Aorta (tissue), 5 donors: ENCODE data around the gene ASTN2. TPM values are rescaled to one million over a fixed set of nuclear protein-coding genes. Genes with fewer than 3 reads are reported as not detected.

ENCODE experiments used
- ATAC-seq: fragments of 200-7000 bp; cut with Tn5 transposase; one replicate; pipeline ENCODE4 v1.9.1; 2022; ENCODE audit warnings: moderate library complexity; ENCODE audit not compliant: low FRiP score
- DNase-seq, 2 donors: peaks; one replicate each; pipeline ENCODE4 v3.0.0-alpha.2; 2020
- H3K27ac ChIP-seq, 2 donors: one replicate each; pipeline ENCODE4 v1.5.1; 2013; ENCODE audit warnings: low read length in 2 of 2, mild to moderate bottlenecking in 2 of 2, moderate library complexity in 2 of 2, control low read depth in 1 of 2, inconsistent platforms in 1 of 2, low read depth in 1 of 2
- H3K27me3 ChIP-seq, 2 donors: one replicate each; pipeline ENCODE4 v1.6.1; 2013; ENCODE audit warnings: control low read depth in 1 of 2, low read length in 1 of 2, mild to moderate bottlenecking in 1 of 2, moderate library complexity in 1 of 2; ENCODE audit not compliant: insufficient read depth in 2 of 2, control insufficient read depth in 1 of 2
- H3K36me3 ChIP-seq, 2 donors: one replicate each; pipeline ENCODE4 v1.6.1; 2013; ENCODE audit warnings: control low read depth in 1 of 2, low read length in 1 of 2, mild to moderate bottlenecking in 1 of 2; ENCODE audit not compliant: insufficient read depth in 2 of 2, control insufficient read depth in 1 of 2
- H3K4me1 ChIP-seq, 2 donors: one replicate each; pipeline ENCODE4 v1.6.1; 2013; ENCODE audit warnings: low read length in 2 of 2, control low read depth in 1 of 2, mild to moderate bottlenecking in 1 of 2, moderate library complexity in 1 of 2; ENCODE audit not compliant: insufficient read depth in 2 of 2, control insufficient read depth in 1 of 2
- H3K4me3 ChIP-seq, 2 donors: one replicate each; pipeline ENCODE4 v1.5.1; 2013; ENCODE audit warnings: low read length in 2 of 2, control low read depth in 1 of 2, mild to moderate bottlenecking in 1 of 2
- H3K9me3 ChIP-seq: one replicate; pipeline ENCODE4 v1.6.1; 2013; ENCODE audit warnings: mild to moderate bottlenecking, low read length; ENCODE audit not compliant: control insufficient read depth
- WGBS, 2 donors: extraction: QIAGEN DNeasy Blood & Tissue Kit; methylation state at CpG; one replicate each; pipeline ENCODE4 v1.1.7; 2013; 5-methylcytosine and 5-hydroxymethylcytosine counted together
- intact Hi-C, 2 donors: fragments of 100-400 bp; cut with DNase I; formaldehyde crosslinking; loops; one replicate each; pipeline versions ENCODE4 v1.14.2 to v1.15.0; 2022
- polyA plus RNA-seq, 2 donors: library from polyadenylated mRNA; stranded (reverse); fragments of 200-250 nt; gene quantifications; one replicate each; pipeline ENCODE4 v1.2.3, GENCODE V29; 2013
- total RNA-seq, 2 donors: library from RNA; stranded (reverse); fragmentation: NEBNext Ultra II Directional; extraction: Animal tissue kit (Norgen Biotek cat#: 25700); gene quantifications; one replicate each; pipeline ENCODE4 v1.2.1, GENCODE V29; 2021
- donor health status: healthy with polysubstance abuse.
- donor health status: Bipolar disorder and iron deficiency.
- donor health status: DM: no; HTN: no; CAD: no.
- donor health status: DM: no; HTN: no; CAD: no.
- donor health status: DM: yes; HTN: yes; CAD: no.

Gene ASTN2
- total and polyA plus RNA-seq, 4 donors, result 1.0 to 7.5 (median 4.4) TPM

DNA sequence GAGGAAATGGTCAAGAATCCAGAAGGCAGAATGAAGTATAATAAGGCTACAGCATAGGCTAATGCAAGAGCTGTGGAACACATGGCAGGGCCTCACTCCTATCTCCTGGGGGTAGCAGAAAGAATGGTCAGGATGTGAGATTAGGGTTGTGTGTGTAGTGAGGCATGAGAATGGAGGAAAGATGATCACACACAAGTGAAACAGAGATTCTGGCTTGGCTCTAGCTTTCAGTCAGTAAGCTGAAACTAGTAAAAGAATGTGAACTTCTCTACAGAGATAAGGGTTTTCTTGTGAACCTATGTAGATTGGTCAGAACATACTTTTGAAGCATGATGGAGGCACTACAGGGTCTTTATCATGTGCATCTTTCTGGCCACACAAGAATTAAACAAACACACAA, 298.8 kb downstream of the ASTN2 start:
- Histone ChIP-seq H3K9me3 (no peaks in the 10 kb centered on the region), H3K4me1 (no peaks in the 10 kb centered on the region), H3K27me3 (no peaks in the 10 kb centered on the region), H3K36me3 (no peaks in the 10 kb centered on the region), H3K4me3 (no peak overlapping the region), H3K27ac (no peak overlapping the region)
- no peak for ATAC-seq
- no peak for DNase-seq
- intact Hi-C loops, result no loop called here

DNA sequence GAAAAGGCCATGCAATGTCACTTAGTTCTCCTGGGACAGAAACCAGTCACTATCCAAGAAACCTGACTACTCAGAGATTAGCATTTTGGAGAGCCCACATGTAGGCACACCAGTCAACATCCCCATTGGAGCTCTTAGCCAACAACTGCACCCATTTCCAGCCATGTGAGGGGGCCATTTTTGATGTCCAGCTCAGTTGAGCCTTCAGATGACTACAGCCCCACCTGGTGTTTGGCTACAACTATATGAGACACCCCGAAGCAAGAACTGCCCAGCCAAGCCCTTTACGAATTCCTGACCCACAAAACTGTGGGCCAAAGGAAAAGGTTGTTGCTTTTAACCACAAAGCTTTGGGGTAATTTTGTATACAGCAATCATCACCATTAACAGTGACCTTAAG, 300.1 kb downstream of the ASTN2 start:
- DNase-seq (no peak), ATAC-seq (no peak)
- no peaks in the 10 kb centered on the region for H3K9me3 ChIP-seq
- H3K27me3 ChIP-seq, result no peaks in the 10 kb centered on the region
- no peaks in the 10 kb centered on the region for H3K4me1 ChIP-seq
- intact Hi-C loops, result no loop called here
- H3K4me3 ChIP-seq, result no peak overlapping the region
- 55 to 66% methylated on average over 2 of the region's 2 CpGs for WGBS, 2 donors
- no peaks in the 10 kb centered on the region for H3K36me3 ChIP-seq
- no peak overlapping the region for H3K27ac ChIP-seq

DNA sequence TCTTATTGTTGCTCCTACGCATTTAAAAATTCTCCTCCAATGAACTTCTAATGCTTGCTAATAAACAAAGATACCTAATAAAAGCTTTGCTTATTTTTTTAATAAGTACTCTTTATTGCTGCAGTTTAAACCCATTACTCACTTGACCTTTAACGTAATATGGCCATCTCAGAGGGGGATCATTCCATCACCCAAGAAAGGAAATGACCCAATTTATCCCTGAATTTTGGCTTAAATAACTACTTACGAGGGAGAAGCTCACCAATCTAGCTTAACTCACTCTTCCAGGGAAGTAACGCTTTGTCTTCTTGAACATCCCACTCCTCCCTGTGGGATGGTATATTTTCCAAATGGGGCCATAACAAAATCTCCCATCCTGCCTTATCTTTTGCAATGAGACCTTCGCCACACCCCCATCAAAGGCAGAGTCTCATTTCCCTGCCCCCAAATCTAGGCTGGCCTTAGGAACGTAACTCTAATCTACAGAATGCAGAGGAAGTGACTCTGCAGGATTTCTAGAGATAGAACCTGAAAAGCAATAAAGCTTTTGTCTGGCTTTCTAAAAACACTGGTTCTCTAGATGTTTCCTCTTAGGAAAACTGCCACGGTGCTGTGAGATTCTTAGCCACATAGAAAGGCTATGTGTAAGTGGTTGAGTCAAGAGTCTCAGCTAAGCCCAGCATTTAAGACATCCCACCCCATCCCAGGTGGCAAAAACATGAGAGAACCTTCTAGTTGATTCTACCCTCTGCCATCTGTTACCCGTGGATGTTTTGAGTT, 310.0 kb downstream of the ASTN2 start:
- intact Hi-C loops, result no loop called here
- 59 to 62% methylated on average over 8 of the region's 8 CpGs for WGBS, 2 donors

DNA sequence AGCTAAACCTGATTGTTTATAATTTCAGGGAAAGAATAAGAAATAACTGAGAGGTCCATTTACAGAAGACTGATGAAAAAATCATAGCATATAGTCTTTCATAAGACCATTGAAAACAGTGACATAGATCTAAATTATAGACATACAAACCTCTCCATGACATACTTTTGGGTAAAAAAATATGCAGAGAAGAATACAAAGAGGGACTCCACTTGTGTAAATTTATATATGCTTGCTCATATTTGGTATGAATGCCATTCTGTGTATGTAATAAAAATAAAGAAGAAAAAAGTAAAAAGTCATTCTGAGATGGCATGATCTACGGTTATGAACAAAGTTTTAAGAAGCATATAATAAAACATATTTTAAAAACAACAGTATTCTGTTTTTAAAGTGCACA, 310.7 kb downstream of the ASTN2 start:
- no peaks in the 10 kb centered on the region for H3K27me3 ChIP-seq
- no peak overlapping the region for H3K4me3 ChIP-seq
- H3K9me3 ChIP-seq, result no peaks in the 10 kb centered on the region
- intact Hi-C loops, result no loop called here
- no peak overlapping the region for H3K27ac ChIP-seq
- H3K4me1 ChIP-seq, result no peaks in the 10 kb centered on the region
- 42 to 57% methylated on average over 1 of the region's 1 CpG for WGBS, 2 donors
- ATAC-seq, result no peak
- DNase-seq, result no peak
- H3K36me3 ChIP-seq, result no peaks in the 10 kb centered on the region

More for the DNA sequence above, 310.0 kb downstream of the ASTN2 start:
- no peak overlapping the region for H3K4me3 ChIP-seq
- DNase-seq, result no peak
- H3K27me3 ChIP-seq, result no peaks in the 10 kb centered on the region
- H3K27ac ChIP-seq, result no peak overlapping the region
- no peak for ATAC-seq
- H3K9me3 ChIP-seq, result no peaks in the 10 kb centered on the region
- H3K4me1 ChIP-seq, result no peaks in the 10 kb centered on the region
- H3K36me3 ChIP-seq, result no peaks in the 10 kb centered on the region

DNA sequence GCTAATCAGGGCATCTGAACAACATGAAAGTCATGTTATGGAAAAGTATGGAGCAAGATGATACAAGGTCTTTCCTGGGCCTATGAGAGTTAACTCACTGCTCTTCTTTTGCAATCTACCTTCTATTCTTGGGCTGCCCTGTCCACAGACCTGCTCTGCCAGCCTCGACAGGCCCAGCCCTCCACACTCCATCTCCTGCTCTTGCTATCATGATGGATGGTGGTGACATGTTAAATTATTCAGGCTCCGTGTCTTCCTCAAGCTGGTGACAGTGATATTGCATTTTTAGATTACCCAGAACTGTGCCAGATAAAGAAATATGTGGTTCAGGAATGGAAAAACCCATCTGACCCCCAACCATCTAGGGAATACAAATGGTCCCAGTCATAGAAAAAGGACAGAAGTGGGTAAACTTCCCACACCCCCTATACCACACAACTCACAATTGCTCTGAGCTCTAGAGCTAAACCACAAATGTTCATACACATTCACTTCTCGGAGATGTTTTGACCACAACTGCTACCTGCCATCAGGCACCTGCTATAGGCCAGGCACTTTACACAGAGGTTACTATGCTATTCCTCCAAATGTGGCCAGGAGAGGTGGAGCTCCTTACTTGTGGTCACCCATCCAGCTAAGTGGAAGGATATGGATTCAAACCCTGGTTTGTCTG, 311.3 kb downstream of the ASTN2 start:
- Histone ChIP-seq H3K27me3 (no peaks in the 10 kb centered on the region), H3K4me1 (no peaks in the 10 kb centered on the region), H3K4me3 (no peak overlapping the region), H3K9me3 (no peaks in the 10 kb centered on the region), H3K36me3 (no peaks in the 10 kb centered on the region), H3K27ac (no peak overlapping the region)
- 33 to 36% methylated on average over 3 of the region's 3 CpGs for WGBS, 2 donors
- DNase-seq (no peak), ATAC-seq (no peak)
- intact Hi-C loops, result no loop called here

DNA sequence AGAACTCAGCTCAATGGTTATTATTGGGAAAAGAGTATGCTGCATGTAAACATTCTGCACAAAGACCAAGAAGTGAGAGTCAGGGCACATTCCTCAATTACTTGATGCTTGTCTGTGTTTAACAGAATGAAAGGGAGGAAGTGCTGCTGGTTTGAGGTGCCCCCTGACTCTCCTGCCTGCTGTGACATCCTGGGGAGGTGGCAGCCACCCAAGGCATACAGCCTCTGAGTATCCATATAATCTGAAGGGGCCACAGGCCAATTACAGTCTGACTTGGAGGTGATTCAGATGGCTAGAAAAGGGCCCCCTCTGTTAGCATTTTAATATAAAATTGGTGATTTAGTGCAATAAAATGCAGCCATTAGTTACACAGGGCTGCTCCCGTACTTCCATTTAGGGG, 313.8 kb downstream of the ASTN2 start:
- H3K4me3 ChIP-seq, result no peak overlapping the region
- intact Hi-C loops, result no loop called here
- WGBS, 2 donors, result 71 to 74% methylated on average over 1 of the region's 1 CpG
- ATAC-seq (no peak), DNase-seq (no peak)
- H3K36me3 ChIP-seq, result no peaks in the 10 kb centered on the region
- no peaks in the 10 kb centered on the region for H3K9me3 ChIP-seq
- H3K4me1 ChIP-seq, result no peaks in the 10 kb centered on the region
- H3K27ac ChIP-seq, result no peak overlapping the region
- no peaks in the 10 kb centered on the region for H3K27me3 ChIP-seq

DNA sequence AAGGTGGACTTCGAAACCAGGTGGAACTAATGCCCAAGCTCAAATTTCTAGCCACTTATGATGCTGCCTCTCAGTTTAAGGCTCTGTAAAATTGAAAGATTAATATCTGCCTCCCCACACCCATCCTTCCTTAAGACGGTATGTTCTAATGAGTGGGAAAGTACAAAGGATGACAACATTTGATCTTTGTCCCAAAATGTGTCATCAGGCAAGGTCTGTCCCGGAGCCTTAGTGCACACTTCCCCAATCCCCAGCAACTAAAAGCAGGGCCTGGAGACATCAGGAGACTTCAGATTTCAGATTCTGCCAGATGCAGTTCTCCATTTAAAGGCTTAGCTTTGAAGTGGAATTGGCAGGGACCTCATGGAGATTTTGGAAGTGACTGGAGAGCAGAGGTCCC, 316.5 kb downstream of the ASTN2 start:
- intact Hi-C loops, result no loop called here
- ATAC-seq, result no peak
- WGBS, 2 donors, result 64 to 77% methylated on average over 3 of the region's 3 CpGs
- Histone ChIP-seq H3K27ac (no peak overlapping the region), H3K9me3 (no peaks in the 10 kb centered on the region), H3K4me3 (no peak overlapping the region), H3K4me1 (no peaks in the 10 kb centered on the region), H3K36me3 (no peaks in the 10 kb centered on the region), H3K27me3 (no peaks in the 10 kb centered on the region)
- no peak for DNase-seq

DNA sequence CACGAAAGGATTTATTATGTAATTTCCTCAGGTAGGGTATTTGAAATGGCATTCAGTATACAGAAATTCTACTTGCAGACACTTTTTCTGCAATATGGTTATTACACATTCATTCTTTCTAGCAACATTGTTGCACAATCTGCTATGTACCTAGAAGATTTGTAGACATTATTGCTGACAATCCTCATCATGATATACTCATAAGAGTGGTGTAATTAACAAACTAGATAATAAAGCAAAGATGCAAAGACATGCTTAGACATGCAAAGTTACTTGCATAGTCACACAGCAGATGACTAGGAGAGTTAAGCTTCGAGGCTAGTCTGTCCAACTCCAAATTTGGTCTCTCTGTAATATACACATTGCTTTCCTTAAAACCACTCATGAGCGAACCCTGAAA, 317.1 kb downstream of the ASTN2 start:
- no peaks in the 10 kb centered on the region for H3K4me1 ChIP-seq
- no peaks in the 10 kb centered on the region for H3K36me3 ChIP-seq
- H3K4me3 ChIP-seq, result no peak overlapping the region
- intact Hi-C loops, result no loop called here
- 73 to 75% methylated on average over 3 of the region's 3 CpGs for WGBS, 2 donors
- no peak overlapping the region for H3K27ac ChIP-seq
- no peak for DNase-seq
- H3K9me3 ChIP-seq, result no peaks in the 10 kb centered on the region
- H3K27me3 ChIP-seq, result no peaks in the 10 kb centered on the region
- no peak for ATAC-seq

DNA sequence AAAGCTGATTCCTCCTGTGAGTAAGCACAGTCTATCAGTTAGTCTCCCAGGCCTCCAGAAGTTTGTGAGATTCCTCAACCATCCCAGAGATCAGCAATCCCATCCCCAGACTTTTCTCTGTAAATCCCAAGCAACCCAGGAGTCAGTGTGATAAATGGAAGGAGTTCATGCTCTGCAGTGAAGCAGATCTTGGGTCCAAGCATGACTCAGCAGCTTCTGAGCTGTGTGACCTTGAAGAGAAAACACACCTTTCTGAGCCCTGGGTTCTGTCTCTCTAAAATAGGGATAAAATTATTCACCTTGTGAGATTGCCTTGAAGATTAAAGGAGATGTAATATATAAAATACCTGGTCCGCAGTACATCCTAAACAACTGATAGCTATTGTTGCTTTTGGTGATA, 318.7 kb downstream of the ASTN2 start:
- intact Hi-C loops, result no loop called here

More for the DNA sequence above, 318.7 kb downstream of the ASTN2 start:
- no peaks in the 10 kb centered on the region for H3K4me1 ChIP-seq
- H3K4me3 ChIP-seq, result no peak overlapping the region
- H3K27ac ChIP-seq, result no peak overlapping the region
- no peaks in the 10 kb centered on the region for H3K27me3 ChIP-seq
- ATAC-seq (no peak), DNase-seq (no peak)
- WGBS, 2 donors, result 70 to 73% methylated on average over 1 of the region's 1 CpG
- no peaks in the 10 kb centered on the region for H3K9me3 ChIP-seq
- no peaks in the 10 kb centered on the region for H3K36me3 ChIP-seq
